ENCODE measurements around the gene ST8SIA1. TPM values are rescaled to one million over a fixed set of nuclear protein-coding genes. Genes with fewer than 3 reads are reported as not detected.

The ST8SIA1 gene
- total RNA-seq, 1 experiment from 2014 or later = not detected

DNA sequence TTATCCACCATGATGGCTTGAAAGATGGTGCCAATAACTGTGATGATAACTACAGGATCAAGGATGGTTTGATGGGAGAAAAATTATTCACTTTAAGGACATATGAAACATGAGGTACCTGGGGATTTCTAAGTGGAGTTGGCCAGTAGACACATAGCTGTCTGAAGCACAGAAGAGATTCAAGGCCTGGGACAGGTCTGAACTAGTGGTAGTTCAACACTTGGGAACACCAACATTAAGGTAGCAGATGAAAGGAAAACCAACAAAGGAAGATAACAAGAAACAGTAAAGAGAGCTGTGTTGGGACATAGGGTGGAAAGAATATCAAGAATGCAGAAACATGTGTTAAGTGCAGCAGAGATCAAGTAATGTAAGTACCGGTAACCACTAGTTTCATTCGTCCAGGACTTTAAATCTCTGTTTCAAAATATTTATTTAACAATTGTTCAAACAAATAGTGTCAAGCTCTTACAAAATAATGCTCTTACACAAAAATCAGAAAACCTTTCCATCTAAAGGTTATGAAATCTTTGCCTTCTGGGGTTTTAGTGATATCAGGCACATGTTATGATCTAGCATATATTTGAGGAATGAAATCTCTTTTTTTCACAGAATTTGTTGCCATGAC is 104.7 kb downstream of the ST8SIA1 start (continued):
- TF ChIP-seq ELF1 (IDR thresholded peaks at IDR 0.05; ENCODE audit: borderline replicate concordance, low read depth) = no peak
- TF ChIP-seq, protein P1, sequence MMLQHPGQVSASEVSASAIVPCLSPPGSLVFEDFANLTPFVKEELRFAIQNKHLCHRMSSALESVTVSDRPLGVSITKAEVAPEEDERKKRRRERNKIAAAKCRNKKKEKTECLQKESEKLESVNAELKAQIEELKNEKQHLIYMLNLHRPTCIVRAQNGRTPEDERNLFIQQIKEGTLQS (IDR thresholded peaks at IDR 0.05) = no peak

DNA sequence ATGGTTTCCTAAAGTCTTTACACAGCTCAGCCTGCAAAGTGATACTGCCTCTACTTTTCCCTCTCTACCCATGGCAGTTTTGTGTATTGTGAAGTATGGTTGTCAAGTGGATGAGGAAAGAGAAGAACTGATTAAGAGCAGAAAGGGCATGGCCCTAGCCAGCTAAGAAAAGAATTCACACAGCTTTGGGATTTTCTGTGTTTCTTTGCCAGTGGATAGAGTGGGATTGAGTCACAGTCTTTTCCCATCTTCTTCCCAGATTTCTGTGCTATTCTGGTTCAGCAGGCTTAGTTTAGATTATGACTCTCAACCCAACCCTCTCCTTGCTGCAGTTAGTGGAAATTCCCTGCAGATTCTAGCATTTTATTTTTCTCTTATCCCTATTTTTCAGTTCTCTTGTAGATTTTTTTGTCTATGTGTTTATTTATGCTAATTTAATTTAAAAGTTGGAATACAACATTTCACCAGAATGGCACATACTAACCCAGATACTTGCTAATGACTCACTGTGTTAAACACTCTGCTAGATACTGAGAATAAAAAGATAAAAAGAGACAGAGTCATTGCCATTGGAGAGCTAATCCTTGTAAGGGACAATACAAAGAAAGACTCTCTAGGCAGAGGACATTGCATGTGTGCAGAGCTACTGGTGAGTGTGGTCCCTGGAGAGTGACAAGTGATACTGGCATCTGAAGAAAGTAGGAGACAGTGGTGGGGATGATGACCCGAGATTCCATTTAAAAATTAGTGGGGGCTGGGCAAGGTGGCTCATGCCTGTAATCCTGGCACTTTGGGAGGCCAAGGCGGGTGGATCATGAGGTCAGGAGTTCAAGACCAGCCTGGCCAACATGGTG is 106.3 kb downstream of the ST8SIA1 start:
- H3K9me3 ChIP-seq (ENCODE audit: control insufficient read depth in 1 of 2, insufficient read depth in 1 of 2, low read depth in 1 of 2, low read length in 2 of 2) = no peaks in the 10 kb centered on the region
- no peaks in the 10 kb centered on the region for H4K20me1 ChIP-seq (ENCODE audit: insufficient read depth)
- ATAC-seq (no peak), DNase-seq (ENCODE audit: low read depth, low spot score) (no peak)
- H2AFZ ChIP-seq (ENCODE audit: low read depth, low read length, poor library complexity, severe bottlenecking) = no peak overlapping the region
- no peak overlapping the region for H3K27ac ChIP-seq (ENCODE audit: low read depth, low read length)
- H3K27me3 ChIP-seq (ENCODE audit: insufficient read depth, low read length) = no peaks in the 10 kb centered on the region
- BruUV-seq (replicated peaks) = no TSS peak
- H3K79me2 ChIP-seq (ENCODE audit: insufficient read depth, low read length) = no peaks in the 10 kb centered on the region
- H3K4me1 ChIP-seq (ENCODE audit: control insufficient read depth in 1 of 2, insufficient read depth in 2 of 2, low read length in 2 of 2) = no peaks in the 10 kb centered on the region
- no peaks in the 10 kb centered on the region for H3K36me3 ChIP-seq (ENCODE audit: control insufficient read depth in 1 of 2, insufficient read depth in 2 of 2, low read length in 2 of 2)
- H3K9ac ChIP-seq (ENCODE audit: low read length) = no peak overlapping the region
- no peak overlapping the region for H3K4me2 ChIP-seq (ENCODE audit: low read length)
- RAD21 ChIA-PET (ENCODE audit: low non-redundant PET in 1 of 2, low total read pairs in 2 of 2, uncharacterized antibody in 2 of 2, unreplicated experiment in 2 of 2) = no interaction called here
- H3K9me2 ChIP-seq (ENCODE audit: insufficient read depth) = no peaks in the 10 kb centered on the region
- H3K4me3 ChIP-seq (replicated peaks in 1 of 2; ENCODE audit: low read depth in 1 of 2, low read length in 2 of 2) = no peak overlapping the region
- intact Hi-C loops (cut with micrococcal nuclease) = no loop called here
- POLR2A ChIA-PET = no interaction called here
- CTCF ChIA-PET = no interaction called here
- TF ChIP-seq SIN3A (IDR thresholded peaks at IDR 0.05; ENCODE audit: low read depth) (no peak), POLR2AphosphoS5 (IDR thresholded peaks at IDR 0.05; ENCODE audit: low read depth, low read length) (no peak), ZNF274 (IDR thresholded peaks at IDR 0.05; ENCODE audit: low read depth, low read length) (no peak), TCF7L2 (IDR thresholded peaks at IDR 0.05; ENCODE audit: borderline replicate concordance, extremely low read depth, insufficient read depth, insufficient read length) (no peak), ZFX (IDR thresholded peaks at IDR 0.05) (no peak), FOSL1 (IDR thresholded peaks at IDR 0.05; ENCODE audit: low read depth) (no peak), POLR2A (IDR thresholded peaks at IDR 0.05; ENCODE audit: borderline replicate concordance, extremely low read depth, insufficient read depth, insufficient read length) (no peak), SRF (IDR thresholded peaks at IDR 0.05; ENCODE audit: low read depth) (no peak), YY1 (IDR thresholded peaks at IDR 0.05; ENCODE audit: extremely low read depth, insufficient replicate concordance, low read depth, low read length) (no peak), ELF1 (IDR thresholded peaks at IDR 0.05; ENCODE audit: borderline replicate concordance, low read depth) (no peak)
- TF ChIP-seq, protein P2, sequence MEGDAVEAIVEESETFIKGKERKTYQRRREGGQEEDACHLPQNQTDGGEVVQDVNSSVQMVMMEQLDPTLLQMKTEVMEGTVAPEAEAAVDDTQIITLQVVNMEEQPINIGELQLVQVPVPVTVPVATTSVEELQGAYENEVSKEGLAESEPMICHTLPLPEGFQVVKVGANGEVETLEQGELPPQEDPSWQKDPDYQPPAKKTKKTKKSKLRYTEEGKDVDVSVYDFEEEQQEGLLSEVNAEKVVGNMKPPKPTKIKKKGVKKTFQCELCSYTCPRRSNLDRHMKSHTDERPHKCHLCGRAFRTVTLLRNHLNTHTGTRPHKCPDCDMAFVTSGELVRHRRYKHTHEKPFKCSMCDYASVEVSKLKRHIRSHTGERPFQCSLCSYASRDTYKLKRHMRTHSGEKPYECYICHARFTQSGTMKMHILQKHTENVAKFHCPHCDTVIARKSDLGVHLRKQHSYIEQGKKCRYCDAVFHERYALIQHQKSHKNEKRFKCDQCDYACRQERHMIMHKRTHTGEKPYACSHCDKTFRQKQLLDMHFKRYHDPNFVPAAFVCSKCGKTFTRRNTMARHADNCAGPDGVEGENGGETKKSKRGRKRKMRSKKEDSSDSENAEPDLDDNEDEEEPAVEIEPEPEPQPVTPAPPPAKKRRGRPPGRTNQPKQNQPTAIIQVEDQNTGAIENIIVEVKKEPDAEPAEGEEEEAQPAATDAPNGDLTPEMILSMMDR (IDR thresholded peaks at IDR 0.05 in 2 of 3, conservative IDR thresholded peaks at IDR 0.05 in 1 of 3; ENCODE audit: borderline replicate concordance in 1 of 3, insufficient read depth in 1 of 3, low read depth in 2 of 3, low read length in 2 of 3) = no peak
- TF ChIP-seq, protein P3, sequence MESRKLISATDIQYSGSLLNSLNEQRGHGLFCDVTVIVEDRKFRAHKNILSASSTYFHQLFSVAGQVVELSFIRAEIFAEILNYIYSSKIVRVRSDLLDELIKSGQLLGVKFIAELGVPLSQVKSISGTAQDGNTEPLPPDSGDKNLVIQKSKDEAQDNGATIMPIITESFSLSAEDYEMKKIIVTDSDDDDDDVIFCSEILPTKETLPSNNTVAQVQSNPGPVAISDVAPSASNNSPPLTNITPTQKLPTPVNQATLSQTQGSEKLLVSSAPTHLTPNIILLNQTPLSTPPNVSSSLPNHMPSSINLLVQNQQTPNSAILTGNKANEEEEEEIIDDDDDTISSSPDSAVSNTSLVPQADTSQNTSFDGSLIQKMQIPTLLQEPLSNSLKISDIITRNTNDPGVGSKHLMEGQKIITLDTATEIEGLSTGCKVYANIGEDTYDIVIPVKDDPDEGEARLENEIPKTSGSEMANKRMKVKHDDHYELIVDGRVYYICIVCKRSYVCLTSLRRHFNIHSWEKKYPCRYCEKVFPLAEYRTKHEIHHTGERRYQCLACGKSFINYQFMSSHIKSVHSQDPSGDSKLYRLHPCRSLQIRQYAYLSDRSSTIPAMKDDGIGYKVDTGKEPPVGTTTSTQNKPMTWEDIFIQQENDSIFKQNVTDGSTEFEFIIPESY (IDR thresholded peaks at IDR 0.05; ENCODE audit: extremely low read depth, insufficient replicate concordance, low read length) = no peak
- TF ChIP-seq, protein P4, sequence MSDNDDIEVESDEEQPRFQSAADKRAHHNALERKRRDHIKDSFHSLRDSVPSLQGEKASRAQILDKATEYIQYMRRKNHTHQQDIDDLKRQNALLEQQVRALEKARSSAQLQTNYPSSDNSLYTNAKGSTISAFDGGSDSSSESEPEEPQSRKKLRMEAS (IDR thresholded peaks at IDR 0.05) = no peak
- TF ChIP-seq, protein P5, sequence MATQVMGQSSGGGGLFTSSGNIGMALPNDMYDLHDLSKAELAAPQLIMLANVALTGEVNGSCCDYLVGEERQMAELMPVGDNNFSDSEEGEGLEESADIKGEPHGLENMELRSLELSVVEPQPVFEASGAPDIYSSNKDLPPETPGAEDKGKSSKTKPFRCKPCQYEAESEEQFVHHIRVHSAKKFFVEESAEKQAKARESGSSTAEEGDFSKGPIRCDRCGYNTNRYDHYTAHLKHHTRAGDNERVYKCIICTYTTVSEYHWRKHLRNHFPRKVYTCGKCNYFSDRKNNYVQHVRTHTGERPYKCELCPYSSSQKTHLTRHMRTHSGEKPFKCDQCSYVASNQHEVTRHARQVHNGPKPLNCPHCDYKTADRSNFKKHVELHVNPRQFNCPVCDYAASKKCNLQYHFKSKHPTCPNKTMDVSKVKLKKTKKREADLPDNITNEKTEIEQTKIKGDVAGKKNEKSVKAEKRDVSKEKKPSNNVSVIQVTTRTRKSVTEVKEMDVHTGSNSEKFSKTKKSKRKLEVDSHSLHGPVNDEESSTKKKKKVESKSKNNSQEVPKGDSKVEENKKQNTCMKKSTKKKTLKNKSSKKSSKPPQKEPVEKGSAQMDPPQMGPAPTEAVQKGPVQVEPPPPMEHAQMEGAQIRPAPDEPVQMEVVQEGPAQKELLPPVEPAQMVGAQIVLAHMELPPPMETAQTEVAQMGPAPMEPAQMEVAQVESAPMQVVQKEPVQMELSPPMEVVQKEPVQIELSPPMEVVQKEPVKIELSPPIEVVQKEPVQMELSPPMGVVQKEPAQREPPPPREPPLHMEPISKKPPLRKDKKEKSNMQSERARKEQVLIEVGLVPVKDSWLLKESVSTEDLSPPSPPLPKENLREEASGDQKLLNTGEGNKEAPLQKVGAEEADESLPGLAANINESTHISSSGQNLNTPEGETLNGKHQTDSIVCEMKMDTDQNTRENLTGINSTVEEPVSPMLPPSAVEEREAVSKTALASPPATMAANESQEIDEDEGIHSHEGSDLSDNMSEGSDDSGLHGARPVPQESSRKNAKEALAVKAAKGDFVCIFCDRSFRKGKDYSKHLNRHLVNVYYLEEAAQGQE (IDR thresholded peaks at IDR 0.05; ENCODE audit: low read depth) = no peak
